ENCODE measurements around the gene PI4KA.

- TF ChIP-seq CTCF (IDR thresholded peaks at IDR 0.05; ENCODE audit: low read depth, low read length, poor library complexity, severe bottlenecking), result no peak
- no peak for TF ChIP-seq EZH2phosphoT487 (IDR thresholded peaks at IDR 0.05; ENCODE audit: borderline replicate concordance, low read length)
These were observed 83.2 kb downstream of the PI4KA start for GRCh38 chr22:20775342-20775895.
